Caco-2 (cell line): ENCODE results near the gene TMEM129. TPM values are rescaled to one million over a fixed set of nuclear protein-coding genes. Genes with fewer than 3 reads are reported as not detected.

Experiments
- BruUV-seq: library from RNA; stranded (reverse); fragments of 400-500 nt; replicated peaks from 2 replicates; lab custom pipeline; 2021; lab: Mats Ljungman, UMichigan
- CTCF ChIA-PET: fragments of 300-600 bp; sonication (Branson Sonifier 250); formaldehyde crosslinking; loops from one replicate; lab custom pipeline; 2022; ENCODE audit warnings: antibody characterized with exemption; lab: Charles Lee
- POLR2A ChIA-PET: fragments of 300-600 bp; sonication (Branson Sonifier 250); formaldehyde crosslinking; loops from one replicate; lab custom pipeline; 2022; ENCODE audit warnings: antibody characterized with exemption; lab: Charles Lee
- DNase-seq, 2 experiments: peaks; one replicate each; pipeline versions ENCODE4 v3.0.0 to v3.0.0-alpha.2; 2020 to 2022
- H3K27me3 ChIP-seq: replicated peaks from 2 replicates; pipeline ENCODE4 v1.6.0; 2011; ENCODE audit warnings: low read length; ENCODE audit not compliant: control insufficient read depth, insufficient read depth
- H3K36me3 ChIP-seq: 2 replicates; pipeline ENCODE4 v1.5.1; 2011; ENCODE audit warnings: low read length; ENCODE audit not compliant: control insufficient read depth, insufficient read depth
- H3K4me1 ChIP-seq: fragments of 250-450 bp; sonication (Bioruptor Pico); 2 replicates; pipeline ENCODE4 v1.5.1; 2020; ENCODE audit warnings: mild to moderate bottlenecking
- H3K4me3 ChIP-seq: 2 replicates; pipeline ENCODE4 v1.5.1; 2011; ENCODE audit warnings: low read depth, mild to moderate bottlenecking, control low read depth, low read length
- H3K9me3 ChIP-seq: fragments of 250-450 bp; sonication (Bioruptor Pico); 2 replicates; pipeline ENCODE4 v1.5.1; 2020; ENCODE audit warnings: mild to moderate bottlenecking, moderate library complexity
- H3K27ac Mint-ChIP-seq: one replicate; pipeline ENCODE4 v1.8.0; 2022; ENCODE audit warnings: mixed read lengths; ENCODE audit not compliant: unreplicated experiment
- H3K27me3 Mint-ChIP-seq: one replicate; pipeline ENCODE4 v1.8.0; 2022; ENCODE audit warnings: mixed read lengths; ENCODE audit not compliant: insufficient read depth, unreplicated experiment
- H3K36me3 Mint-ChIP-seq: one replicate; pipeline ENCODE4 v1.8.0; 2022; ENCODE audit warnings: mild to moderate bottlenecking, mixed read lengths; ENCODE audit not compliant: insufficient read depth, unreplicated experiment
- H3K4me1 Mint-ChIP-seq: one replicate; pipeline ENCODE4 v1.8.0; 2022; ENCODE audit warnings: low read depth, mixed read lengths; ENCODE audit not compliant: unreplicated experiment
- H3K4me3 Mint-ChIP-seq: one replicate; pipeline ENCODE4 v1.8.0; 2022; ENCODE audit warnings: mild to moderate bottlenecking, moderate library complexity, mixed read lengths; ENCODE audit not compliant: unreplicated experiment
- H3K9me3 Mint-ChIP-seq: one replicate; pipeline ENCODE4 v1.8.0; 2022; ENCODE audit warnings: mixed read lengths; ENCODE audit not compliant: unreplicated experiment
- CTCF ChIP-seq, 2 experiments: fragments of 200-600 bp in 1 of 2; IDR thresholded peaks; 1 replicate in 1 of 2; 2 replicates in 1 of 2; pipeline versions ENCODE4 v1.5.1 to v1.8.0; 2011 to 2022; ENCODE audit warnings: antibody characterized with exemption in 1 of 2, control low read depth in 1 of 2, inconsistent platforms in 1 of 2, low read depth in 1 of 2, low read length in 1 of 2, mild to moderate bottlenecking in 1 of 2, moderate library complexity in 1 of 2; ENCODE audit not compliant: insufficient read depth in 1 of 2, severe bottlenecking in 1 of 2, unreplicated experiment in 1 of 2
- intact Hi-C: fragments of 100-400 bp; cut with micrococcal nuclease; formaldehyde crosslinking; loops from one replicate; pipeline ENCODE4 v1.10.0; 2022; ENCODE audit not compliant: unreplicated experiment
- total RNA-seq: library from RNA; stranded (reverse); gene quantifications from 2 replicates; pipeline ENCODE4 v1.2.3, GENCODE V29; 2022

Gene TMEM129
- total RNA-seq, 1 experiment from 2014 or later: 39.0 TPM

- DNase-seq: no peak
- no peaks in the 10 kb centered on the region for H3K4me1 Mint-ChIP-seq
- H3K9me3 Mint-ChIP-seq: no peaks in the 10 kb centered on the region
- H3K27me3 Mint-ChIP-seq: no peaks in the 10 kb centered on the region
- no peak overlapping the region for H3K27ac Mint-ChIP-seq
- POLR2A ChIA-PET: no interaction called here
- no TSS peak for BruUV-seq
- H3K4me1 ChIP-seq: peaks cover 4% of the 10 kb centered on the region; the same call in 1 of the 2 replicates
- TF ChIP-seq CTCF (IDR thresholded peaks at IDR 0.05; ENCODE audit: insufficient read depth in 1 of 2, low read depth in 1 of 2, low read length in 1 of 2, severe bottlenecking in 1 of 2, unreplicated experiment in 1 of 2): no peak
- H3K36me3 Mint-ChIP-seq: no peaks in the 10 kb centered on the region
- no peaks in the 10 kb centered on the region for H3K36me3 ChIP-seq
- H3K4me3 ChIP-seq: no peak overlapping the region
- H3K9me3 ChIP-seq: no peaks in the 10 kb centered on the region
- CTCF ChIA-PET: interaction anchor here (0.7 to 1.1 kb wide), 2 partner anchors 14 to 58 kb away, joined by 3 to 4 read pairs; no protein-coding TSS in a partner anchor
- intact Hi-C loops: no loop called here
- H3K4me3 Mint-ChIP-seq: no peak overlapping the region
- H3K27me3 ChIP-seq: no peaks in the 10 kb centered on the region
Observed at GRCh38 chr4:1751919-1752283, 30.8 kb upstream of the TMEM129 start.

GRCh38 chr4:1751155-1751918 is 30.2 kb upstream of the TMEM129 start:
- Histone ChIP-seq H3K36me3 (no peaks in the 10 kb centered on the region), H3K27me3 (no peaks in the 10 kb centered on the region), H3K9me3 (no peaks in the 10 kb centered on the region), H3K4me3 (no peak overlapping the region), H3K4me1 (peaks cover 4% of the 10 kb centered on the region; the same call in 1 of the 2 replicates)
- H3K36me3 Mint-ChIP-seq: no peaks in the 10 kb centered on the region
- BruUV-seq: no TSS peak
- CTCF ChIA-PET: interaction anchor here (0.6 to 1.1 kb wide), 3 partner anchors 15 to 59 kb away, joined by 3 to 4 read pairs (median 3); no protein-coding TSS in a partner anchor
- H3K27me3 Mint-ChIP-seq: no peaks in the 10 kb centered on the region
- POLR2A ChIA-PET: interaction anchor here (0.5 kb wide), 1 partner anchor 464 kb away, joined by 7 read pairs; no protein-coding TSS in a partner anchor
- H3K4me3 Mint-ChIP-seq: no peak overlapping the region
- no peaks in the 10 kb centered on the region for H3K9me3 Mint-ChIP-seq
- no peaks in the 10 kb centered on the region for H3K4me1 Mint-ChIP-seq
- no peak for TF ChIP-seq CTCF (IDR thresholded peaks at IDR 0.05; ENCODE audit: insufficient read depth in 1 of 2, low read depth in 1 of 2, low read length in 1 of 2, severe bottlenecking in 1 of 2, unreplicated experiment in 1 of 2)
- intact Hi-C loops: no loop called here
- no peak overlapping the region for H3K27ac Mint-ChIP-seq
- no peak for DNase-seq

- Histone ChIP-seq H3K4me3 (no peak overlapping the region), H3K27me3 (no peaks in the 10 kb centered on the region), H3K9me3 (no peaks in the 10 kb centered on the region), H3K4me1 (peaks cover 4% of the 10 kb centered on the region; the same call in 1 of the 2 replicates), H3K36me3 (no peaks in the 10 kb centered on the region)
- H3K4me3 Mint-ChIP-seq: no peak overlapping the region
- H3K9me3 Mint-ChIP-seq: no peaks in the 10 kb centered on the region
- ChIA-PET POLR2A (no interaction called here), CTCF (interaction anchor here (0.6 kb wide), 1 partner anchor 41 kb away, joined by 3 read pairs; no protein-coding TSS in a partner anchor)
- intact Hi-C loops: no loop called here
- TF ChIP-seq CTCF (IDR thresholded peaks at IDR 0.05; ENCODE audit: insufficient read depth in 1 of 2, low read depth in 1 of 2, low read length in 1 of 2, severe bottlenecking in 1 of 2, unreplicated experiment in 1 of 2): no peak
- peaks cover 1% of the 10 kb centered on the region for H3K36me3 Mint-ChIP-seq
- no peaks in the 10 kb centered on the region for H3K27me3 Mint-ChIP-seq
- H3K4me1 Mint-ChIP-seq: no peaks in the 10 kb centered on the region
- no peak for DNase-seq
- H3K27ac Mint-ChIP-seq: no peak overlapping the region
- no TSS peak for BruUV-seq
Observed at GRCh38 chr4:1750381-1751154, 29.4 kb upstream of the TMEM129 start.
